Fibroblast of the aortic adventitia (primary cell): ENCODE data around the gene KRT31. TPM values are rescaled to one million over a fixed set of nuclear protein-coding genes. Genes with fewer than 3 reads are reported as not detected.
"Not testable (repeated sequence)": the region's sequence is repeated elsewhere in the genome, so short reads cannot be mapped to it uniquely, and the experiment has no call there.

Experiments used
- DNase-seq: peaks from one replicate; pipeline ENCODE4 v3.0.0-alpha.2; 2010; ENCODE audit warnings: low read depth
- H3K4me3 ChIP-seq: 2 replicates; pipeline ENCODE4 v1.5.1; 2011; ENCODE audit warnings: low read depth, mild to moderate bottlenecking, control low read depth, low read length, moderate library complexity
- CTCF ChIP-seq: IDR thresholded peaks from 2 replicates; pipeline ENCODE4 v1.5.1; 2011; ENCODE audit warnings: mild to moderate bottlenecking, low read length, control low read depth, inconsistent platforms; ENCODE audit not compliant: insufficient read depth
- total RNA-seq: library from RNA; depleted of rRNA; stranded (reverse); fragments of >200 nt; gene quantifications from 2 replicates; pipeline ENCODE4 v1.2.3, GENCODE V29; 2012; ENCODE audit warnings: low replicate concordance

Gene KRT31
- total RNA-seq, 1 donor: 0.09 TPM

GRCh38 chr17:41363881-41364280 lies 33.5 kb downstream of the KRT31 start:
- TF ChIP-seq CTCF: no peak
- no peak overlapping the region for H3K4me3 ChIP-seq
- no peak for DNase-seq

GRCh38 chr17:41360296-41360995 lies 37.0 kb downstream of the KRT31 start:
- no peak for TF ChIP-seq CTCF
- no peak overlapping the region for H3K4me3 ChIP-seq
- DNase-seq: peak; percentile 57

- TF ChIP-seq CTCF: no peak
- H3K4me3 ChIP-seq: no peak overlapping the region
- no peak for DNase-seq
Observed at GRCh38 chr17:41354536-41354935, 42.9 kb downstream of the KRT31 start.

GRCh38 chr17:41352597-41353366 lies 44.6 kb downstream of the KRT31 start:
- no peak overlapping the region for H3K4me3 ChIP-seq
- no peak for TF ChIP-seq CTCF
- no peak for DNase-seq

- no peak for TF ChIP-seq CTCF
- DNase-seq: no peak
- no peak overlapping the region for H3K4me3 ChIP-seq
Observed at GRCh38 chr17:41351177-41351576, 46.2 kb downstream of the KRT31 start.

- not testable (repeated sequence) for H3K4me3 ChIP-seq, DNase-seq
Observed at GRCh38 chr17:41350381-41350878, 47.0 kb downstream of the KRT31 start, which contains the start of gene KRT33A. Gene KRT33A, minus strand, starts transcription at chr17:41350828. Its CDS starts 61 bp downstream, at chr17:41350767.
